Activated CD8-positive, alpha-beta memory T cell treated with anti-CD3 and anti-CD28 coated beads, Interleukin-2, amount 50 U/mL, for 24 hours (primary cell): ENCODE measurements around the gene ARHGAP24.

Source experiments
- DNase-seq: peaks from one replicate; pipeline ENCODE4 v3.0.0-alpha.2; 2020; ENCODE audit errors: extremely low read depth

The ARHGAP24 gene

GRCh38 chr4:85696661-85697060 is 221.7 kb downstream of the ARHGAP24 start:
- no peak for DNase-seq

- DNase-seq = no peak
Measured at GRCh38 chr4:85697854-85698253, 222.9 kb downstream of the ARHGAP24 start.

GRCh38 chr4:85700362-85700761 is 225.4 kb downstream of the ARHGAP24 start:
- DNase-seq = no peak

GRCh38 chr4:85701861-85702321 is 226.9 kb downstream of the ARHGAP24 start:
- no peak for DNase-seq

GRCh38 chr4:85703096-85703495 is 228.1 kb downstream of the ARHGAP24 start:
- no peak for DNase-seq

- no peak for DNase-seq
Measured at GRCh38 chr4:85707611-85708010, 232.7 kb downstream of the ARHGAP24 start.

GRCh38 chr4:85708468-85708867 is 233.5 kb downstream of the ARHGAP24 start:
- DNase-seq = no peak

GRCh38 chr4:85713005-85713404 is 238.1 kb downstream of the ARHGAP24 start:
- no peak for DNase-seq

GRCh38 chr4:85715991-85716737 is 241.2 kb downstream of the ARHGAP24 start:
- DNase-seq = no peak

GRCh38 chr4:85717351-85717750 is 242.4 kb downstream of the ARHGAP24 start:
- no peak for DNase-seq

GRCh38 chr4:85717847-85718246 is 242.9 kb downstream of the ARHGAP24 start:
- no peak for DNase-seq

- DNase-seq = no peak
Measured at GRCh38 chr4:85720735-85721134, 245.8 kb downstream of the ARHGAP24 start.

GRCh38 chr4:85722401-85722800 is 247.5 kb downstream of the ARHGAP24 start:
- no peak for DNase-seq

- no peak for DNase-seq
Measured at GRCh38 chr4:85722807-85723206, 247.9 kb downstream of the ARHGAP24 start.

GRCh38 chr4:85724791-85725563 is 250.0 kb downstream of the ARHGAP24 start:
- DNase-seq = no peak

GRCh38 chr4:85725721-85726170 is 250.8 kb downstream of the ARHGAP24 start:
- no peak for DNase-seq

- DNase-seq = no peak
Measured at GRCh38 chr4:85726555-85726954, 251.6 kb downstream of the ARHGAP24 start.

GRCh38 chr4:85728464-85728863 is 253.5 kb downstream of the ARHGAP24 start:
- no peak for DNase-seq

- no peak for DNase-seq
Measured at GRCh38 chr4:85732124-85732523, 257.2 kb downstream of the ARHGAP24 start.

- DNase-seq = no peak
Measured at GRCh38 chr4:85733798-85734197, 258.8 kb downstream of the ARHGAP24 start.

- DNase-seq = no peak
Measured at GRCh38 chr4:85734424-85734831, 259.5 kb downstream of the ARHGAP24 start.

GRCh38 chr4:85736571-85736970 is 261.6 kb downstream of the ARHGAP24 start:
- no peak for DNase-seq

- no peak for DNase-seq
Measured at GRCh38 chr4:85737254-85737653, 262.3 kb downstream of the ARHGAP24 start.
